Hepatocyte (in vitro differentiated cells): ENCODE results near the gene LMAN2. TPM values are rescaled to one million over a fixed set of nuclear protein-coding genes. Genes with fewer than 3 reads are reported as not detected.
"Not testable (repeated sequence)": the region's sequence is repeated elsewhere in the genome, so short reads cannot be mapped to it uniquely, and the experiment has no call there.

Source experiments
- DNase-seq: peaks from one replicate; pipeline ENCODE4 v3.0.0-alpha.2; 2016; ENCODE audit warnings: low spot score
- H2AFZ ChIP-seq: fragments of 200-600 bp; sonication (generic); 2 replicates; pipeline ENCODE4 v1.6.0; 2016; ENCODE audit warnings: antibody characterized with exemption, mild to moderate bottlenecking
- H3K27ac ChIP-seq: fragments of 200-600 bp; sonication (generic); 2 replicates; pipeline ENCODE4 v1.5.1; 2016; ENCODE audit warnings: mild to moderate bottlenecking
- H3K27me3 ChIP-seq: fragments of 200-600 bp; sonication (generic); 2 replicates; pipeline ENCODE4 v1.6.1; 2016
- H3K36me3 ChIP-seq: fragments of 200-600 bp; sonication (generic); replicated peaks from 2 replicates; pipeline ENCODE4 v1.5.1; 2016; ENCODE audit warnings: low read depth; ENCODE audit not compliant: insufficient read depth
- H3K4me1 ChIP-seq: fragments of 200-600 bp; sonication (generic); 2 replicates; pipeline ENCODE4 v1.5.1; 2016; ENCODE audit warnings: mild to moderate bottlenecking, moderate library complexity; ENCODE audit not compliant: insufficient read depth
- H3K4me2 ChIP-seq: fragments of 200-600 bp; sonication (generic); 2 replicates; pipeline ENCODE4 v1.6.0; 2016
- H3K4me3 ChIP-seq: fragments of 200-600 bp; sonication (generic); 2 replicates; pipeline ENCODE4 v1.5.1; 2016; ENCODE audit warnings: mild to moderate bottlenecking
- H3K79me2 ChIP-seq: fragments of 200-600 bp; sonication (generic); 2 replicates; pipeline ENCODE4 v1.6.0; 2017; ENCODE audit warnings: mild to moderate bottlenecking
- H3K9me2 ChIP-seq: fragments of 200-600 bp; sonication (generic); replicated peaks from 2 replicates; pipeline ENCODE4 v1.6.0; 2017; ENCODE audit warnings: mild to moderate bottlenecking; ENCODE audit not compliant: insufficient read depth
- H3K9me3 ChIP-seq: fragments of 200-600 bp; sonication (generic); 2 replicates; pipeline ENCODE4 v1.5.1; 2016; ENCODE audit warnings: low read depth, mild to moderate bottlenecking
- H4K20me1 ChIP-seq: fragments of 200-600 bp; sonication (generic); 2 replicates; pipeline ENCODE4 v1.6.0; 2016; ENCODE audit warnings: mild to moderate bottlenecking; ENCODE audit not compliant: insufficient read depth, poor library complexity, severe bottlenecking
- CTCF ChIP-seq: fragments of 200-600 bp; sonication (generic); IDR thresholded peaks from 2 replicates; pipeline ENCODE4 v1.5.1; 2016; ENCODE audit warnings: antibody characterized with exemption, mild to moderate bottlenecking; ENCODE audit not compliant: poor library complexity
- EZH2 ChIP-seq: fragments of 200-600 bp; sonication (generic); IDR thresholded peaks from 2 replicates; pipeline ENCODE4 v1.6.1; 2016; ENCODE audit warnings: antibody characterized with exemption, mild to moderate bottlenecking, borderline replicate concordance
- EZH2phosphoT487 ChIP-seq: fragments of 200-600 bp; sonication (generic); IDR thresholded peaks from one replicate; pipeline ENCODE4 v1.6.1; 2018; ENCODE audit warnings: antibody characterized with exemption, mild to moderate bottlenecking, low read depth, moderate library complexity; ENCODE audit not compliant: unreplicated experiment, severe bottlenecking
- WGBS: methylation state at CpG from one replicate; pipeline ENCODE4 v1.1.6; 2016; ENCODE audit warnings: low lambda C conversion rate; ENCODE audit errors: missing lambda C conversion rate; 5-methylcytosine and 5-hydroxymethylcytosine counted together
- polyA plus RNA-seq: library from polyadenylated mRNA; unstranded; fragments of >200 nt; fragmentation: Nextera tagmentation; extraction: Ambion mirVana; gene quantifications from 2 replicates; pipeline ENCODE4 v1.2.1, GENCODE V29; 2016
- total RNA-seq: library from RNA; depleted of rRNA; stranded (reverse); fragments of >200 nt; gene quantifications from 2 replicates; pipeline ENCODE4 v1.2.3, GENCODE V29; 2014

Gene LMAN2
- total and polyA plus RNA-seq, 2 experiments from 2014 or later: 357 to 391 TPM

- H3K9me3 ChIP-seq: no peaks in the 10 kb centered on the region
- TF ChIP-seq EZH2phosphoT487 (no peak), CTCF (no peak), EZH2 (no peak)
- peak overlapping the region; percentile 45 for H3K4me2 ChIP-seq
- no peak overlapping the region for H3K27ac ChIP-seq
- no peaks in the 10 kb centered on the region for H3K27me3 ChIP-seq
- no peak overlapping the region for H3K4me3 ChIP-seq
- WGBS: 88% methylated on average over 4 of the region's 4 CpGs
- DNase-seq: no peak
- H3K9me2 ChIP-seq: no peaks in the 10 kb centered on the region
- no peaks in the 10 kb centered on the region for H3K36me3 ChIP-seq
- peaks cover 16% of the 10 kb centered on the region for H3K4me1 ChIP-seq
- H3K79me2 ChIP-seq: peaks cover 95% of the 10 kb centered on the region
- peaks cover 25% of the 10 kb centered on the region for H4K20me1 ChIP-seq
- H2AFZ ChIP-seq: no peak overlapping the region
Measured at GRCh38 chr5:177346820-177347219, 4.6 kb downstream of the LMAN2 start.

GRCh38 chr5:177344891-177345290, 6.6 kb downstream of the LMAN2 start:
- no peaks in the 10 kb centered on the region for H3K36me3 ChIP-seq
- H3K9me2 ChIP-seq: no peaks in the 10 kb centered on the region
- H3K27me3 ChIP-seq: no peaks in the 10 kb centered on the region
- no peak overlapping the region for H3K27ac ChIP-seq
- no peak overlapping the region for H3K4me3 ChIP-seq
- H3K4me1 ChIP-seq: peaks cover 10% of the 10 kb centered on the region
- H2AFZ ChIP-seq: no peak overlapping the region
- no peak for DNase-seq
- H3K9me3 ChIP-seq: no peaks in the 10 kb centered on the region
- TF ChIP-seq EZH2 (no peak), CTCF (no peak), EZH2phosphoT487 (no peak)
- H4K20me1 ChIP-seq: peaks cover 21% of the 10 kb centered on the region
- 95% methylated on average over 6 of the region's 6 CpGs for whole genome bisulfite sequencing
- peaks cover 98% of the 10 kb centered on the region for H3K79me2 ChIP-seq
- no peak overlapping the region for H3K4me2 ChIP-seq

- H3K36me3 ChIP-seq: no peaks in the 10 kb centered on the region
- DNase-seq: no peak
- H3K79me2 ChIP-seq: peaks cover 96% of the 10 kb centered on the region
- no peak overlapping the region for H3K4me3 ChIP-seq
- H3K4me2 ChIP-seq: no peak overlapping the region
- peaks cover 26% of the 10 kb centered on the region for H4K20me1 ChIP-seq
- H3K9me3 ChIP-seq: no peaks in the 10 kb centered on the region
- WGBS: 99% methylated on average over 6 of the region's 6 CpGs
- no peaks in the 10 kb centered on the region for H3K9me2 ChIP-seq
- no peak overlapping the region for H3K27ac ChIP-seq
- no peak overlapping the region for H2AFZ ChIP-seq
- no peak for TF ChIP-seq CTCF
- TF ChIP-seq EZH2: no peak
- no peak for TF ChIP-seq EZH2phosphoT487
- H3K27me3 ChIP-seq: no peaks in the 10 kb centered on the region
- H3K4me1 ChIP-seq: peaks cover under 1% of the 10 kb centered on the region
Measured at GRCh38 chr5:177343777-177344176, 7.7 kb downstream of the LMAN2 start.

- H3K27me3 ChIP-seq, H3K4me2 ChIP-seq, H3K27ac ChIP-seq, H3K4me3 ChIP-seq, H3K4me1 ChIP-seq, DNase-seq, H3K9me2 ChIP-seq, H3K9me3 ChIP-seq, H2AFZ ChIP-seq, H3K36me3 ChIP-seq: not testable (repeated sequence)
- H4K20me1 ChIP-seq: peaks cover 26% of the 10 kb centered on the region
- peaks cover 88% of the 10 kb centered on the region for H3K79me2 ChIP-seq
- WGBS: 96% methylated on average over 14 of the region's 14 CpGs
Measured at GRCh38 chr5:177343000-177343399, 8.5 kb downstream of the LMAN2 start.
